H1 (cell line): Measurements from ENCODE around the gene SHMT2. TPM values are rescaled to one million over a fixed set of nuclear protein-coding genes. Genes with fewer than 3 reads are reported as not detected.

Experiments used
- CTCF ChIA-PET: fragments of 300-600 bp; sonication (Branson Sonifier 250); formaldehyde crosslinking; loops from one replicate; lab custom pipeline; 2021; ENCODE audit not compliant: partially characterized antibody; lab: Charles Lee
- POLR2A ChIA-PET: fragments of 300-600 bp; sonication (Branson Sonifier 250); formaldehyde crosslinking; loops from one replicate; lab custom pipeline; 2021; ENCODE audit warnings: inconsistent platforms; ENCODE audit not compliant: partially characterized antibody; lab: Charles Lee
- DNase-seq, 2 experiments: peaks; one replicate each; pipeline versions ENCODE4 v3.0.0 to v3.0.0-alpha.2; 2010 to 2022; ENCODE audit warnings: low spot score in 2 of 2, low read depth in 1 of 2, mixed read lengths in 1 of 2
- FAIRE-seq: peaks from 2 replicates; lab custom pipeline; 2011; peaks lifted over from hg19 to GRCh38; lab: Jason Lieb, UNC
- H2AFZ ChIP-seq: 2 replicates; pipeline ENCODE4 v1.8.1; 2012; ENCODE audit warnings: low read length, inconsistent platforms
- H2AK5ac ChIP-seq: 2 replicates; pipeline ENCODE4 v1.6.1; 2013; ENCODE audit warnings: low read depth, low read length
- H2BK120ac ChIP-seq: replicated peaks from 2 replicates; pipeline ENCODE3; 2013; ENCODE audit warnings: low read depth, low read length, inconsistent platforms
- H2BK12ac ChIP-seq: 2 replicates; pipeline ENCODE4 v1.6.1; 2013; ENCODE audit warnings: low read depth, low read length
- H2BK15ac ChIP-seq: 2 replicates; pipeline ENCODE4 v1.6.1; 2013; ENCODE audit warnings: low read length
- H2BK20ac ChIP-seq: 2 replicates; pipeline ENCODE4 v1.6.1; 2013; ENCODE audit warnings: low read length
- H2BK5ac ChIP-seq: 2 replicates; pipeline ENCODE4 v1.6.1; 2013; ENCODE audit warnings: low read depth, low read length
- H3K14ac ChIP-seq: 2 replicates; pipeline ENCODE4 v1.6.1; 2013; ENCODE audit warnings: inconsistent platforms; ENCODE audit not compliant: insufficient read length
- H3K18ac ChIP-seq: 2 replicates; pipeline ENCODE4 v1.6.1; 2013; ENCODE audit warnings: low read length; ENCODE audit errors: extremely low read depth
- H3K23ac ChIP-seq: 2 replicates; pipeline ENCODE4 v1.6.1; 2013; ENCODE audit warnings: inconsistent platforms; ENCODE audit not compliant: insufficient read length
- H3K23me2 ChIP-seq: 2 replicates; pipeline ENCODE4 v1.6.1; 2013; ENCODE audit warnings: low read depth, low read length
- H3K27ac ChIP-seq: 2 replicates; pipeline ENCODE4 v1.6.1; 2011; ENCODE audit warnings: low read depth, low read length, inconsistent platforms
- H3K27me3 ChIP-seq, 4 experiments: replicated peaks in 1 of 4; 1 replicate in 1 of 4; 2 replicates in 3 of 4; pipeline versions ENCODE4 v1.6.1 to v1.8.1; 2011 to 2013; ENCODE audit warnings: low read length in 3 of 4, mild to moderate bottlenecking in 3 of 4, inconsistent platforms in 2 of 4, mixed read lengths in 2 of 4, moderate library complexity in 1 of 4; ENCODE audit not compliant: control insufficient read depth in 3 of 4, insufficient read depth in 3 of 4; ENCODE audit errors: extremely low read depth in 1 of 4
- H3K36me3 ChIP-seq, 4 experiments: 2 replicates each; pipeline versions ENCODE4 v1.6.1 to v1.8.1; 2011 to 2013; ENCODE audit warnings: mild to moderate bottlenecking in 4 of 4, low read length in 3 of 4, moderate library complexity in 2 of 4, control low read depth in 1 of 4, inconsistent platforms in 1 of 4; ENCODE audit not compliant: insufficient read depth in 4 of 4, control insufficient read depth in 2 of 4
- H3K4ac ChIP-seq: replicated peaks from 2 replicates; pipeline ENCODE3; 2013; ENCODE audit warnings: low read length, low read depth, mixed read lengths, inconsistent platforms; ENCODE audit not compliant: insufficient read length
- H3K4me1 ChIP-seq, 4 experiments: replicated peaks in 1 of 4; 1 replicate in 1 of 4; 2 replicates in 3 of 4; pipeline versions ENCODE4 v1.6.1 to v1.8.1; 2011 to 2013; ENCODE audit warnings: low read length in 3 of 4, inconsistent platforms in 2 of 4, mixed read lengths in 1 of 4; ENCODE audit not compliant: insufficient read depth in 4 of 4, control insufficient read depth in 3 of 4
- H3K4me2 ChIP-seq, 2 experiments: 2 replicates each; pipeline versions ENCODE4 v1.6.1 to v1.8.1; 2011 to 2013; ENCODE audit warnings: low read depth in 2 of 2, low read length in 2 of 2, control low read depth in 1 of 2, inconsistent platforms in 1 of 2, mild to moderate bottlenecking in 1 of 2; ENCODE audit not compliant: insufficient read depth in 1 of 2
- H3K4me3 ChIP-seq, 4 experiments: fragments of 200-600, 300-600 bp in 1 of 4; sonication (generic), shearing (Covaris generic), sonication (Bioruptor Twin) in 1 of 4; 2 replicates each; pipeline versions ENCODE4 v1.5.1 to v1.8.1; 2011 to 2016; ENCODE audit warnings: low read length in 4 of 4, low read depth in 3 of 4, control low read depth in 2 of 4, inconsistent platforms in 2 of 4, mild to moderate bottlenecking in 2 of 4, mixed read lengths in 1 of 4, moderate library complexity in 1 of 4; ENCODE audit not compliant: insufficient read depth in 2 of 4; ENCODE audit errors: extremely low read depth in 1 of 4
- H3K56ac ChIP-seq: replicated peaks from 2 replicates; pipeline ENCODE3; 2013; ENCODE audit warnings: low read depth, mild to moderate bottlenecking, mixed read lengths, low read length, inconsistent platforms; ENCODE audit not compliant: insufficient read length
- H3K79me1 ChIP-seq: 2 replicates; pipeline ENCODE4 v1.6.1; 2013; ENCODE audit warnings: low read depth, low read length, control low read depth
- H3K79me2 ChIP-seq, 2 experiments: 2 replicates each; pipeline versions ENCODE4 v1.6.1 to v1.8.1; 2012 to 2013; ENCODE audit warnings: low read length in 2 of 2, mild to moderate bottlenecking in 2 of 2, inconsistent platforms in 1 of 2; ENCODE audit not compliant: insufficient read depth in 2 of 2, control insufficient read depth in 1 of 2
- H3K9ac ChIP-seq, 4 experiments: replicated peaks in 1 of 4; 1 replicate in 1 of 4; 2 replicates in 3 of 4; pipeline versions ENCODE4 v1.6.1 to v1.8.1; 2011 to 2013; ENCODE audit warnings: low read depth in 3 of 4, low read length in 3 of 4, control low read depth in 2 of 4, mild to moderate bottlenecking in 2 of 4, moderate library complexity in 2 of 4, inconsistent platforms in 1 of 4; ENCODE audit errors: extremely low read depth in 1 of 4
- H3K9me3 ChIP-seq, 2 experiments: 2 replicates each; pipeline versions ENCODE4 v1.6.1 to v1.8.1; 2012 to 2013; ENCODE audit warnings: mild to moderate bottlenecking in 2 of 2, moderate library complexity in 2 of 2, control low read depth in 1 of 2, inconsistent platforms in 1 of 2, low read depth in 1 of 2, low read length in 1 of 2, mixed read lengths in 1 of 2; ENCODE audit not compliant: insufficient read depth in 2 of 2
- H4K20me1 ChIP-seq, 2 experiments: replicated peaks in 1 of 2; 2 replicates each; pipeline versions ENCODE3 to v1.8.1; 2011 to 2013; ENCODE audit warnings: inconsistent platforms in 2 of 2, low read length in 2 of 2, mild to moderate bottlenecking in 1 of 2; ENCODE audit not compliant: insufficient read depth in 2 of 2, control insufficient read depth in 1 of 2
- H4K5ac ChIP-seq: 2 replicates; pipeline ENCODE4 v1.6.1; 2013; ENCODE audit warnings: low read length, low read depth, mixed read lengths, inconsistent platforms; ENCODE audit not compliant: insufficient read length
- H4K8ac ChIP-seq: 2 replicates; pipeline ENCODE4 v1.8.0; 2013; ENCODE audit warnings: mild to moderate bottlenecking, moderate library complexity, low read length, inconsistent platforms; ENCODE audit not compliant: insufficient read depth; ENCODE audit errors: extremely low read depth
- H4K91ac ChIP-seq: replicated peaks from 2 replicates; pipeline ENCODE3; 2013; ENCODE audit warnings: low read length, mixed read lengths, inconsistent platforms; ENCODE audit not compliant: insufficient read length
- BRCA1 ChIP-seq: IDR thresholded peaks from 2 replicates; pipeline ENCODE4 v1.6.1; 2012; ENCODE audit warnings: low read depth, low read length, improper control_type of control experiment
- CHD2 ChIP-seq: IDR thresholded peaks from 2 replicates; pipeline ENCODE4 v1.6.1; 2012; ENCODE audit warnings: low read length, improper control_type of control experiment
- CTCF ChIP-seq, 3 experiments: IDR thresholded peaks; 1 replicate in 2 of 3; 2 replicates in 1 of 3; pipeline versions ENCODE4 v1.5.1 to v1.6.1; 2011; ENCODE audit warnings: low read length in 3 of 3, mild to moderate bottlenecking in 3 of 3, inconsistent platforms in 2 of 3, low read depth in 1 of 3, moderate library complexity in 1 of 3; ENCODE audit not compliant: insufficient read depth in 1 of 3; ENCODE audit errors: control extremely low read depth in 1 of 3
- KDM1A ChIP-seq: fragments of 200-600, 300-600 bp; sonication (generic); IDR thresholded peaks from 2 replicates; pipeline ENCODE4 v1.7.1; 2016; ENCODE audit warnings: mild to moderate bottlenecking, low read length, borderline replicate concordance
- POLR2A ChIP-seq, 2 experiments: IDR thresholded peaks; 1 replicate in 1 of 2; 2 replicates in 1 of 2; pipeline ENCODE4 v1.6.1; 2011; ENCODE audit warnings: low read depth in 2 of 2, low read length in 2 of 2, mild to moderate bottlenecking in 2 of 2; ENCODE audit errors: control extremely low read depth in 1 of 2
- RBBP5 ChIP-seq: IDR thresholded peaks from 2 replicates; pipeline ENCODE4 v1.7.1; 2012; ENCODE audit warnings: low read depth, mild to moderate bottlenecking, inconsistent platforms, low read length, moderate library complexity, borderline replicate concordance
- SRF ChIP-seq: IDR thresholded peaks from 2 replicates; pipeline ENCODE4 v1.6.1; 2011; ENCODE audit warnings: mild to moderate bottlenecking, low read depth, low read length, moderate library complexity
- SUZ12 ChIP-seq: fragments of 200-600 bp; sonication (generic); IDR thresholded peaks from 2 replicates; pipeline ENCODE4 v1.6.1; 2012; ENCODE audit warnings: mild to moderate bottlenecking, inconsistent platforms, low read length, moderate library complexity, mixed read lengths
- ZNF274 ChIP-seq: IDR thresholded peaks from 2 replicates; pipeline ENCODE4 v1.7.0; 2012; ENCODE audit warnings: low read length, borderline replicate concordance; ENCODE audit errors: extremely low read depth
- WGBS, 2 experiments: shearing (Covaris generic) in 1 of 2; methylation state at CpG; one replicate each; pipeline versions ENCODE4 v1.1.6 to v1.1.7; 2013 to 2015; ENCODE audit warnings: low lambda C conversion rate in 2 of 2, mixed read lengths in 2 of 2, inconsistent platforms in 1 of 2, low coverage in 1 of 2, missing lambda C conversion rate in 1 of 2; ENCODE audit not compliant: insufficient replicate concordance in 2 of 2, insufficient coverage in 1 of 2, insufficient read length in 1 of 2; ENCODE audit errors: extremely low coverage in 1 of 2, missing lambda C conversion rate in 1 of 2; 5-methylcytosine and 5-hydroxymethylcytosine counted together
- polyA plus RNA-seq, 7 experiments: library from polyadenylated mRNA; depleted of rRNA in 3 of 7; stranded (reverse) in 5 of 7; unstranded in 2 of 7; fragments of >200 nt in 5 of 7; fragments of 200-250 nt in 2 of 7; gene quantifications; 1 replicate in 5 of 7; 2 replicates in 1 of 7; 4 replicates in 1 of 7; pipeline versions ENCODE4 v1.2.1 to v1.2.3, GENCODE V29; 2011 to 2013; ENCODE audit warnings: missing spikeins in 2 of 7, mixed read lengths in 2 of 7
- total RNA-seq: library from RNA; stranded (reverse); fragmentation: NEBNext Ultra II Directional; extraction: Animal tissue kit (Norgen Biotek cat#: 25700); gene quantifications from 2 replicates; pipeline ENCODE4 v1.2.1, GENCODE V29; 2021

Gene SHMT2
- total and polyA plus RNA-seq, 2 of the 8 experiments (the other 6 are each of a cell fraction or from before 2014, with no cell fraction given), result 274 to 520 TPM

DNA sequence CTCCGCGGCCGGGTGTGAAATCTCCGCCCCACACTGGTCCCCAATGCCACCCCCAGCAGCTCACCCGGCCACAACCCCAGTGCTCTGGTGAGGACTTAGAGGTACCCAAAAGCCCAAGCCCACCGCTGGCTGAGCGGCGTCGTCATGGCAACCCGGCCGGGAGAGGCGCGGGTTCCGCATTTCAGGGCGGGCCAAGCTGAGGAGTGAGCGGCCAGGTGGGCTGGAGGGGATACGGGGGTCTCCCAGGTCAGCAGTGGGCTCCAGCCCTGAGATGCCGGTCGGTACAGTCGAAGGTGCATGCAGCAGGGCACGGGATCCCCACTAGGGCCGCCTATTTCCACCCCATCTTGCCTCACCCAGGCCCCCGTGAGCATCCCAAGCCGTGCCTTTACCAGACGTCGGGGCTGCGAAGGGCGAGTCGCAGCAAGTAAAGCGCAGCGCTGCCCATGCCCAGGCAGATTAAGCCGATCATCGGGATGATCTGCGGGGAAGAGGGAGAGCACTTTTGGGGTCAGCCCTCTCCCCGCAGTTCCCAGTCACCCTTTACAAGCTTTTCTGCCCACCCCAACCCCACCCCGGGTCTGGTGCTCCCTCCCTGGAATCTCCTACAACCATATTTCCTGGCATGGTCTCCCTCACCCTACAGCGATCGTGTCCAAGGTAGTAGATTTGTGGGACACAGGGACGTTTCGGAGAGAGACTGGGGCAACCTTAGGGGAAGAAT is 6.9 kb downstream of the SHMT2 start:
- Histone ChIP-seq H3K4me2 (peak overlapping the region; percentile 45 to 89; a peak in 2 of 4 replicates), H3K4me3 (peak overlapping the region in 1 of 4 experiments; percentile 10; a peak in 3 of 8 replicates)
- TF ChIP-seq BRCA1 (no peak), POLR2A (IDR thresholded peaks at IDR 0.05; ENCODE audit: control extremely low read depth in 1 of 2, low read depth in 2 of 2, low read length in 2 of 2) (peak in 1 of 2 experiments; percentile 71; a peak in 2 of 3 replicates), RBBP5 (no peak), CHD2 (no peak), CTCF (IDR thresholded peaks at IDR 0.05; ENCODE audit: control extremely low read depth in 1 of 3, insufficient read depth in 1 of 3, low read depth in 1 of 3, low read length in 3 of 3) (no peak), SRF (no peak), ZNF274 (no peak), SUZ12 (peak; percentile 44), KDM1A (no peak)

More for the DNA sequence above, 6.9 kb downstream of the SHMT2 start:
- Histone ChIP-seq H3K23ac (no peak overlapping the region), H3K56ac (no peak overlapping the region), H3K18ac (no peak overlapping the region), H2AK5ac (no peak overlapping the region), H4K8ac (peak overlapping the region; percentile 81), H3K4ac (no peak overlapping the region), H3K14ac (no peak overlapping the region), H2BK12ac (no peak overlapping the region), H3K27ac (no peak overlapping the region), H3K23me2 (peaks cover 26% of the 10 kb centered on the region), H3K4me1 (peaks cover 6 to 59% (median 37%) of the 10 kb centered on the region in 4 experiments), H3K27me3 (peaks cover 47 to 66% (median 59%) of the 10 kb centered on the region in 4 experiments), H2BK120ac (no peak overlapping the region), H3K36me3 (peaks cover 25 to 33% (median 31%) of the 10 kb centered on the region in 4 experiments), H4K5ac (no peak overlapping the region), H4K91ac (no peak overlapping the region), H2AFZ (no peak overlapping the region), H3K79me1 (peaks cover 2% of the 10 kb centered on the region), H4K20me1 (peaks cover 25 to 43% of the 10 kb centered on the region in 2 experiments), H2BK20ac (no peak overlapping the region), H2BK15ac (no peak overlapping the region), H3K9me3 (no peaks in the 10 kb centered on the region), H3K9ac (no peak overlapping the region), H3K79me2 (peaks cover 0 to 1% of the 10 kb centered on the region in 2 experiments; a peak in 1 of 4 replicates), H2BK5ac (no peak overlapping the region)
- FAIRE-seq, result no peak
- peak in 1 of 2 experiments; percentile 86 for DNase-seq
- ChIA-PET CTCF (interaction anchor here (0.9 to 27.9 kb wide), 6 partner anchors 9 to 220 kb away, joined by 3 to 726 read pairs (median 115); partner anchors contain the start of genes GLI1, INHBE, NXPH4 and SHMT2), POLR2A (interaction anchor here (1.2 to 23.7 kb wide), 16 partner anchors 5 to 283 kb away, joined by 3 to 852 read pairs (median 5); partner anchors contain the start of genes DDIT3, GLI1, INHBE and LRP1)
- 18% methylated on average over 34 of the region's 40 CpGs; no CpG with 5 or more reads in 1 of the 2 experiments for WGBS, 2 experiments
